GM19043 (cell line): Measurements from ENCODE around the gene KBTBD8.

Experiments
- ATAC-seq: cut with Tn5 transposase; IDR thresholded peaks from one replicate; pipeline ENCODE4 v1.9.1; 2021; ENCODE audit warnings: low read depth; ENCODE audit not compliant: unreplicated experiment

Gene KBTBD8

GRCh38 chr3:67030785-67031740 is 33.0 kb downstream of the KBTBD8 start:
- ATAC-seq, result peak; percentile 81

GRCh38 chr3:67031986-67032385 is 33.9 kb downstream of the KBTBD8 start:
- ATAC-seq, result no peak

- ATAC-seq, result no peak
These were observed 35.0 kb downstream of the KBTBD8 start for GRCh38 chr3:67033079-67033478.

GRCh38 chr3:67034371-67034770 is 36.3 kb downstream of the KBTBD8 start:
- ATAC-seq, result no peak

GRCh38 chr3:67037615-67038014 is 39.5 kb downstream of the KBTBD8 start:
- ATAC-seq, result no peak

GRCh38 chr3:67044295-67044694 is 46.2 kb downstream of the KBTBD8 start:
- ATAC-seq, result no peak

- ATAC-seq, result no peak
These were observed 46.8 kb downstream of the KBTBD8 start for GRCh38 chr3:67044955-67045354.

GRCh38 chr3:67045711-67046465 is 47.8 kb downstream of the KBTBD8 start:
- no peak for ATAC-seq

GRCh38 chr3:67047051-67047450 is 48.9 kb downstream of the KBTBD8 start:
- ATAC-seq, result no peak

GRCh38 chr3:67048067-67048714 is 50.1 kb downstream of the KBTBD8 start:
- ATAC-seq, result peak; percentile 93

GRCh38 chr3:67048715-67049074 is 50.6 kb downstream of the KBTBD8 start:
- ATAC-seq, result peak; percentile 48

- no peak for ATAC-seq
These were observed 61.3 kb downstream of the KBTBD8 start for GRCh38 chr3:67059443-67059842.
